Measurements from ENCODE around the gene TBX2.

DNA sequence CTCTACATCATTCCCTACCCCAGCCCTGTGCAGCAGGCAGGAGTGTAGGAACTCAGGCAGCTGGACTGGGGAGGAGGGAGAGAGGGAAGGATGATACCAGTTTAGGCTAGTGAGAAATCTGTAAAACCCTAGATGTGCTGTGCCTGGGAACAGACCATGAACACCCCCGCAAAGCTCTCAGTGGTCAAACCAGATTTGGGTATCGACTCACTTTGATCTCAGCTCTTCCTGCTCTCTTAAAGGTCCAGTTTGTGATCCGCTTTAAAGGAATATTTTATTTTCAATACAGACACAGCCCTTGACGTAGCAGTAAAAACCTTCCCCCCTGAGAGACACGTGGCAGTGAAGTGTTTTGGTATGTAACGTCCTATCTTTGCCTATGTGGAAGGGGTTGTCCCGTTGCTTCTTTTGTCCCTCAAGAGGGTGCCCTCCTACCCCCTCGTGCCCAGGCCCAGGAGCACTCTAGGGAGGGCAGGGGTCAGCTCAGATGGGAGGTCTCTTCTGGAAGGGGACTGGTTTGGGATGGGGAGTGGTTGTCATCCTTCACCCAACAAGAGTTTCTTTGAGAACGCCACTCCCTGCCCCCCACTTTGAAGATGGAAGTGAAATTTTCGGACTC is 19.3 kb upstream of the TBX2 start:
- TF ChIP-seq SAFB2 (IDR thresholded peaks at IDR 0.05; ENCODE audit: borderline replicate concordance, low read depth, low read length, severe bottlenecking) = no peak
- TF ChIP-seq HCFC1 (IDR thresholded peaks at IDR 0.05; ENCODE audit: low read depth, low read length) = no peak
- TF ChIP-seq ZNF717 (CRISPR knock-in tag; IDR thresholded peaks at IDR 0.05) = no peak
